ENCODE data around the gene GM2A. TPM values are rescaled to one million over a fixed set of nuclear protein-coding genes. Genes with fewer than 3 reads are reported as not detected.

The GM2A gene
- total and polyA plus RNA-seq, 2 of the 13 experiments (the other 11 are each of a cell fraction or from before 2014, with no cell fraction given), result 14.6 to 29.6 TPM

DNA sequence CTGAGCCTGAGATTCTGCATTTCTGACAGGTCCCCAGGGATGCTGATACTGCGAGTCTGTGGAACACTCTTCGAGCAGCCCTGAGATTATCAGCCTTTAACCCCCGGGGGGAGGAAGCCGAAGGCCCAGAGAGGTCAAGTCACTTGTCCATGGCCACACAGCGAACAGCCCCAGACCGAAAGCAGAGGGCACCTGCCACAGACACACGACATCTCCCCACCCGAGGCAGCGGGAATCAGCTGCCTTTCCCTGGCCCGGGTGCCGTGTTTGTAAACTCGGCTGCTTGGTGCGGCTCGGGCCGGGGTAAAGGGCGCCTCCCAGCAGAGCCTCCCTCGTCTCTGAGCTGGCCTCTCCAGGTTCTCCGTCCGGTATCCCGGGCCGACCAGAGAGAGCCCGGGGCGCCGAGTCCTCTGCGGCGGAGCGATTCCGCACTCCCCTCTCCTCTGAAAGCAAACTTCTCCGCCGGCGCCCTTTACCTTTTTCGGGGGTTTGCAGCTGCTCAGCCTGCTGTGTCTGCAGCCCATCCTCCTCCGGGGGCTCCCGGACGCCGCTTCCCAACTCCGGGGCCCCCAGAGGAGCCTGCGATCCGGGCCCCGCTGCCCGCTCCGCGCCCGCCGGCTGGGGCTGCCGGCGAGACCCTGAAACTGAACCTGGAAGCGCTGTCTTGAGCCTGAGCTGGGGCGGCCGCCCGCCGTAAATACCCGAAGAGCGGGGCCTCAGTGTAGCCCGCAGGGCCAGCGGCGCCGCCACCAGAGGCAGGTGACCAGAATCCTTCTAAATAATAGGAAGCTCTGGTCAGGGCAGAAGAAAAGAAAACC lies 29.3 kb upstream of the GM2A start, which contains the start of gene CCDC69 (continued):
- TF ChIP-seq, protein P1, sequence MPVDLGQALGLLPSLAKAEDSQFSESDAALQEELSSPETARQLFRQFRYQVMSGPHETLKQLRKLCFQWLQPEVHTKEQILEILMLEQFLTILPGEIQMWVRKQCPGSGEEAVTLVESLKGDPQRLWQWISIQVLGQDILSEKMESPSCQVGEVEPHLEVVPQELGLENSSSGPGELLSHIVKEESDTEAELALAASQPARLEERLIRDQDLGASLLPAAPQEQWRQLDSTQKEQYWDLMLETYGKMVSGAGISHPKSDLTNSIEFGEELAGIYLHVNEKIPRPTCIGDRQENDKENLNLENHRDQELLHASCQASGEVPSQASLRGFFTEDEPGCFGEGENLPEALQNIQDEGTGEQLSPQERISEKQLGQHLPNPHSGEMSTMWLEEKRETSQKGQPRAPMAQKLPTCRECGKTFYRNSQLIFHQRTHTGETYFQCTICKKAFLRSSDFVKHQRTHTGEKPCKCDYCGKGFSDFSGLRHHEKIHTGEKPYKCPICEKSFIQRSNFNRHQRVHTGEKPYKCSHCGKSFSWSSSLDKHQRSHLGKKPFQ (CRISPR knock-in tag; IDR thresholded peaks at IDR 0.05; ENCODE audit: insufficient replicate concordance), result peak; percentile 47
- TF ChIP-seq FLYWCH1 (CRISPR knock-in tag; IDR thresholded peaks at IDR 0.05) (no peak), ZNF570 (CRISPR knock-in tag; IDR thresholded peaks at IDR 0.05; ENCODE audit: borderline replicate concordance) (no peak), ZNF687 (CRISPR knock-in tag; IDR thresholded peaks at IDR 0.05) (peak; percentile 66), SCMH1 (CRISPR knock-in tag; IDR thresholded peaks at IDR 0.05; ENCODE audit: borderline replicate concordance) (no peak), RBFOX2 (IDR thresholded peaks at IDR 0.05; ENCODE audit: low read depth, low read length) (peak; percentile 75), MIER3 (CRISPR knock-in tag; IDR thresholded peaks at IDR 0.05; ENCODE audit: borderline replicate concordance) (no peak), FOSL1 (CRISPR knock-in tag; IDR thresholded peaks at IDR 0.05; ENCODE audit: borderline replicate concordance) (no peak), YEATS4 (CRISPR knock-in tag; IDR thresholded peaks at IDR 0.05; ENCODE audit: borderline replicate concordance) (peak; percentile 68; the same call in 1 of the 2 replicates), GZF1 (CRISPR knock-in tag; IDR thresholded peaks at IDR 0.05) (peak; percentile 100), NCOA2 (CRISPR knock-in tag; IDR thresholded peaks at IDR 0.05) (0 out of 2 replicates have a peak, but pooled peaks have one; percentile 0), ZMYM2 (CRISPR knock-in tag; IDR thresholded peaks at IDR 0.05) (no peak), REL (CRISPR knock-in tag; conservative IDR thresholded peaks at IDR 0.05) (no peak), LBX2 (CRISPR knock-in tag; IDR thresholded peaks at IDR 0.05; ENCODE audit: borderline replicate concordance) (no peak), ZNF468 (CRISPR knock-in tag; IDR thresholded peaks at IDR 0.05) (no peak), MXD4 (CRISPR knock-in tag; IDR thresholded peaks at IDR 0.05) (no peak), MBD4 (IDR thresholded peaks at IDR 0.05; ENCODE audit: borderline replicate concordance, low read length) (no peak), ZBTB20 (CRISPR knock-in tag; IDR thresholded peaks at IDR 0.05; ENCODE audit: borderline replicate concordance, low read depth) (no peak), ZNF263 (CRISPR knock-in tag; IDR thresholded peaks at IDR 0.05) (no peak), ERF (CRISPR knock-in tag; IDR thresholded peaks at IDR 0.05) (peak; percentile 40; the same call in 1 of the 2 replicates), ZNF354B (CRISPR knock-in tag; IDR thresholded peaks at IDR 0.05) (no peak), SP4 (CRISPR knock-in tag; IDR thresholded peaks at IDR 0.05) (no peak)
- TF ChIP-seq, protein P2, sequence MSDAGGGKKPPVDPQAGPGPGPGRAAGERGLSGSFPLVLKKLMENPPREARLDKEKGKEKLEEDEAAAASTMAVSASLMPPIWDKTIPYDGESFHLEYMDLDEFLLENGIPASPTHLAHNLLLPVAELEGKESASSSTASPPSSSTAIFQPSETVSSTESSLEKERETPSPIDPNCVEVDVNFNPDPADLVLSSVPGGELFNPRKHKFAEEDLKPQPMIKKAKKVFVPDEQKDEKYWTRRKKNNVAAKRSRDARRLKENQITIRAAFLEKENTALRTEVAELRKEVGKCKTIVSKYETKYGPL (CRISPR knock-in tag; IDR thresholded peaks at IDR 0.05), result no peak; the same call in 1 of the 2 replicates
